DOHH2 (cell line): Measurements from ENCODE around the gene HOXC12.

Experiments used
- H3F3A ChIP-seq: fragments of 200-600 bp; sonication (generic), shearing (Covaris generic); 2 replicates; pipeline ENCODE4 v1.6.0; 2016; ENCODE audit warnings: antibody characterized with exemption, mild to moderate bottlenecking; ENCODE audit not compliant: control insufficient read depth, insufficient read depth
- H3K27ac ChIP-seq: fragments of 200-600 bp; sonication (generic); 2 replicates; pipeline ENCODE4 v1.5.1; 2014; ENCODE audit warnings: low read depth, mild to moderate bottlenecking, low read length, moderate library complexity
- H3K27me3 ChIP-seq: fragments of 200-600 bp; sonication (generic); 2 replicates; pipeline ENCODE4 v1.6.1; 2014; ENCODE audit warnings: mild to moderate bottlenecking, low read length, mixed read lengths; ENCODE audit not compliant: control insufficient read depth
- H3K36me3 ChIP-seq: fragments of 200-600 bp; sonication (generic); 2 replicates; pipeline ENCODE4 v1.6.1; 2014; ENCODE audit warnings: mild to moderate bottlenecking, low read length, moderate library complexity, mixed read lengths; ENCODE audit not compliant: control insufficient read depth
- H3K4me1 ChIP-seq: fragments of 200-600 bp; sonication (generic); 2 replicates; pipeline ENCODE4 v1.6.1; 2014; ENCODE audit warnings: mild to moderate bottlenecking, low read length, mixed read lengths; ENCODE audit not compliant: control insufficient read depth
- H3K4me2 ChIP-seq: fragments of 200-600 bp; sonication (generic); 2 replicates; pipeline ENCODE4 v1.6.0; 2014; ENCODE audit warnings: mild to moderate bottlenecking, low read length, moderate library complexity
- H3K4me3 ChIP-seq: fragments of 200-600 bp; sonication (generic); 2 replicates; pipeline ENCODE4 v1.5.1; 2014; ENCODE audit warnings: mild to moderate bottlenecking, low read length, mixed read lengths
- H3K79me2 ChIP-seq: fragments of 200-600 bp; sonication (generic); 2 replicates; pipeline ENCODE4 v1.6.1; 2014; ENCODE audit warnings: mild to moderate bottlenecking, low read length, mixed read lengths; ENCODE audit not compliant: control insufficient read depth
- H3K9me2 ChIP-seq: fragments of 200-600 bp; sonication (generic); replicated peaks from 2 replicates; pipeline ENCODE4 v1.6.1; 2014; ENCODE audit warnings: mild to moderate bottlenecking, low read length, mixed read lengths; ENCODE audit not compliant: control insufficient read depth
- H3K9me3 ChIP-seq: fragments of 200-600 bp; sonication (generic); 2 replicates; pipeline ENCODE4 v1.6.1; 2014; ENCODE audit warnings: antibody characterized with exemption, low read length, mixed read lengths; ENCODE audit not compliant: control insufficient read depth, insufficient read depth
- H4K20me1 ChIP-seq: fragments of 200-600 bp; sonication (generic); 2 replicates; pipeline ENCODE4 v1.6.0; 2014; ENCODE audit warnings: low read depth, mild to moderate bottlenecking, antibody characterized with exemption, low read length, moderate library complexity; ENCODE audit not compliant: control insufficient read depth, insufficient read depth
- CTCF ChIP-seq: fragments of 200-600 bp; sonication (generic); IDR thresholded peaks from one replicate; pipeline ENCODE4 v1.5.1; 2014; ENCODE audit warnings: antibody characterized with exemption, mild to moderate bottlenecking, low read depth, low read length; ENCODE audit not compliant: poor library complexity, severe bottlenecking
- EZH2phosphoT487 ChIP-seq: fragments of 200-600 bp; sonication (generic); IDR thresholded peaks from 2 replicates; pipeline ENCODE4 v1.6.1; 2017; ENCODE audit warnings: borderline replicate concordance, mild to moderate bottlenecking, antibody characterized with exemption, low read length, moderate library complexity, mixed read lengths

The HOXC12 gene

GRCh38 chr12:53940443-53941014 lies 14.2 kb upstream of the HOXC12 start:
- no peak overlapping the region for H3K4me2 ChIP-seq
- H3K4me3 ChIP-seq = no peak overlapping the region
- no peaks in the 10 kb centered on the region for H3K9me3 ChIP-seq
- peaks cover 67% of the 10 kb centered on the region for H3K27me3 ChIP-seq
- no peaks in the 10 kb centered on the region for H3F3A ChIP-seq
- no peak overlapping the region for H3K27ac ChIP-seq
- no peaks in the 10 kb centered on the region for H3K9me2 ChIP-seq
- H4K20me1 ChIP-seq = no peaks in the 10 kb centered on the region
- H3K4me1 ChIP-seq = no peaks in the 10 kb centered on the region
- H3K36me3 ChIP-seq = no peaks in the 10 kb centered on the region
- TF ChIP-seq CTCF = no peak
- H3K79me2 ChIP-seq = no peaks in the 10 kb centered on the region

- no peak overlapping the region for H3K4me2 ChIP-seq
- no peaks in the 10 kb centered on the region for H3K9me3 ChIP-seq
- H3K9me2 ChIP-seq = no peaks in the 10 kb centered on the region
- H3K79me2 ChIP-seq = no peaks in the 10 kb centered on the region
- TF ChIP-seq CTCF (no peak), EZH2phosphoT487 (no peak)
- H3K27ac ChIP-seq = no peak overlapping the region
- H3K36me3 ChIP-seq = no peaks in the 10 kb centered on the region
- no peaks in the 10 kb centered on the region for H3F3A ChIP-seq
- peaks cover 67% of the 10 kb centered on the region for H3K27me3 ChIP-seq
- no peaks in the 10 kb centered on the region for H4K20me1 ChIP-seq
- no peaks in the 10 kb centered on the region for H3K4me1 ChIP-seq
- no peak overlapping the region for H3K4me3 ChIP-seq
Observed at GRCh38 chr12:53941187-53941586, 13.5 kb upstream of the HOXC12 start.

GRCh38 chr12:53941750-53942149 lies 13.0 kb upstream of the HOXC12 start:
- H3K9me3 ChIP-seq = no peaks in the 10 kb centered on the region
- H3K27me3 ChIP-seq = peaks cover 67% of the 10 kb centered on the region
- no peak for TF ChIP-seq EZH2phosphoT487
- no peak for TF ChIP-seq CTCF
- no peaks in the 10 kb centered on the region for H3K36me3 ChIP-seq
- no peaks in the 10 kb centered on the region for H3F3A ChIP-seq
- H3K4me3 ChIP-seq = no peak overlapping the region
- H3K79me2 ChIP-seq = no peaks in the 10 kb centered on the region
- no peaks in the 10 kb centered on the region for H3K9me2 ChIP-seq
- no peaks in the 10 kb centered on the region for H3K4me1 ChIP-seq
- no peak overlapping the region for H3K27ac ChIP-seq
- no peak overlapping the region for H3K4me2 ChIP-seq
- H4K20me1 ChIP-seq = no peaks in the 10 kb centered on the region
